ENCODE measurements around the gene COPZ1.

COPZ1 gene

GRCh38 chr12:54371328-54372112 lies 46.6 kb downstream of the COPZ1 start:
- H3K9ac ChIP-seq (ENCODE audit: low read length): no peak overlapping the region
- peaks cover 9% of the 10 kb centered on the region for H3K27me3 ChIP-seq (ENCODE audit: control insufficient read depth, insufficient read depth, low read length)
- no peaks in the 10 kb centered on the region for H3K36me3 ChIP-seq (ENCODE audit: control insufficient read depth, insufficient read depth, low read length)
- H3K9me3 ChIP-seq (ENCODE audit: control insufficient read depth, low read length): no peaks in the 10 kb centered on the region
- H3K4me3 ChIP-seq (ENCODE audit: low read length): no peak overlapping the region
- H3K4me1 ChIP-seq (ENCODE audit: control insufficient read depth, insufficient read depth, low read length): peaks cover 52% of the 10 kb centered on the region

GRCh38 chr12:54372113-54372806 lies 47.3 kb downstream of the COPZ1 start:
- no peaks in the 10 kb centered on the region for H3K36me3 ChIP-seq (ENCODE audit: control insufficient read depth, insufficient read depth, low read length)
- H3K9me3 ChIP-seq (ENCODE audit: control insufficient read depth, low read length): no peaks in the 10 kb centered on the region
- H3K27me3 ChIP-seq (ENCODE audit: control insufficient read depth, insufficient read depth, low read length): peaks cover 9% of the 10 kb centered on the region
- H3K4me3 ChIP-seq (ENCODE audit: low read length): no peak overlapping the region
- H3K9ac ChIP-seq (ENCODE audit: low read length): no peak overlapping the region
- peaks cover 58% of the 10 kb centered on the region for H3K4me1 ChIP-seq (ENCODE audit: control insufficient read depth, insufficient read depth, low read length)

GRCh38 chr12:54373649-54374561 lies 49.0 kb downstream of the COPZ1 start:
- Histone ChIP-seq H3K9me3 (ENCODE audit: control insufficient read depth, low read length) (no peaks in the 10 kb centered on the region), H3K4me3 (ENCODE audit: low read length) (no peak overlapping the region), H3K9ac (ENCODE audit: low read length) (no peak overlapping the region), H3K36me3 (ENCODE audit: control insufficient read depth, insufficient read depth, low read length) (no peaks in the 10 kb centered on the region), H3K4me1 (ENCODE audit: control insufficient read depth, insufficient read depth, low read length) (peaks cover 64% of the 10 kb centered on the region), H3K27me3 (ENCODE audit: control insufficient read depth, insufficient read depth, low read length) (peaks cover 20% of the 10 kb centered on the region)

- no peak overlapping the region for H3K9ac ChIP-seq (ENCODE audit: low read length)
- no peaks in the 10 kb centered on the region for H3K9me3 ChIP-seq (ENCODE audit: control insufficient read depth, low read length)
- H3K4me3 ChIP-seq (ENCODE audit: low read length): no peak overlapping the region
- H3K36me3 ChIP-seq (ENCODE audit: control insufficient read depth, insufficient read depth, low read length): no peaks in the 10 kb centered on the region
- peaks cover 12% of the 10 kb centered on the region for H3K27me3 ChIP-seq (ENCODE audit: control insufficient read depth, insufficient read depth, low read length)
- peaks cover 62% of the 10 kb centered on the region for H3K4me1 ChIP-seq (ENCODE audit: control insufficient read depth, insufficient read depth, low read length)
Observed at GRCh38 chr12:54374562-54375258, 49.8 kb downstream of the COPZ1 start.

GRCh38 chr12:54375259-54375579 lies 50.3 kb downstream of the COPZ1 start:
- Histone ChIP-seq H3K9me3 (ENCODE audit: control insufficient read depth, low read length) (no peaks in the 10 kb centered on the region), H3K36me3 (ENCODE audit: control insufficient read depth, insufficient read depth, low read length) (no peaks in the 10 kb centered on the region), H3K27me3 (ENCODE audit: control insufficient read depth, insufficient read depth, low read length) (peaks cover 12% of the 10 kb centered on the region), H3K4me1 (ENCODE audit: control insufficient read depth, insufficient read depth, low read length) (peaks cover 62% of the 10 kb centered on the region), H3K9ac (ENCODE audit: low read length) (no peak overlapping the region), H3K4me3 (ENCODE audit: low read length) (no peak overlapping the region)

- H3K36me3 ChIP-seq (ENCODE audit: control insufficient read depth, insufficient read depth, low read length): no peaks in the 10 kb centered on the region
- no peaks in the 10 kb centered on the region for H3K9me3 ChIP-seq (ENCODE audit: control insufficient read depth, low read length)
- H3K27me3 ChIP-seq (ENCODE audit: control insufficient read depth, insufficient read depth, low read length): peaks cover 12% of the 10 kb centered on the region
- no peak overlapping the region for H3K9ac ChIP-seq (ENCODE audit: low read length)
- no peak overlapping the region for H3K4me3 ChIP-seq (ENCODE audit: low read length)
- peaks cover 51% of the 10 kb centered on the region for H3K4me1 ChIP-seq (ENCODE audit: control insufficient read depth, insufficient read depth, low read length)
Observed at GRCh38 chr12:54376596-54376995, 51.7 kb downstream of the COPZ1 start.

- peaks cover 12% of the 10 kb centered on the region for H3K27me3 ChIP-seq (ENCODE audit: control insufficient read depth, insufficient read depth, low read length)
- H3K4me3 ChIP-seq (ENCODE audit: low read length): no peak overlapping the region
- H3K4me1 ChIP-seq (ENCODE audit: control insufficient read depth, insufficient read depth, low read length): peaks cover 47% of the 10 kb centered on the region
- no peaks in the 10 kb centered on the region for H3K36me3 ChIP-seq (ENCODE audit: control insufficient read depth, insufficient read depth, low read length)
- no peak overlapping the region for H3K9ac ChIP-seq (ENCODE audit: low read length)
- no peaks in the 10 kb centered on the region for H3K9me3 ChIP-seq (ENCODE audit: control insufficient read depth, low read length)
Observed at GRCh38 chr12:54377007-54377406, 52.1 kb downstream of the COPZ1 start.

GRCh38 chr12:54377797-54378515 lies 53.0 kb downstream of the COPZ1 start:
- H3K4me3 ChIP-seq (ENCODE audit: low read length): no peak overlapping the region
- peak overlapping the region; percentile 42 for H3K9ac ChIP-seq (ENCODE audit: low read length)
- H3K27me3 ChIP-seq (ENCODE audit: control insufficient read depth, insufficient read depth, low read length): peaks cover 12% of the 10 kb centered on the region
- peaks cover 45% of the 10 kb centered on the region for H3K4me1 ChIP-seq (ENCODE audit: control insufficient read depth, insufficient read depth, low read length)
- H3K36me3 ChIP-seq (ENCODE audit: control insufficient read depth, insufficient read depth, low read length): no peaks in the 10 kb centered on the region
- no peaks in the 10 kb centered on the region for H3K9me3 ChIP-seq (ENCODE audit: control insufficient read depth, low read length)

- H3K4me3 ChIP-seq (ENCODE audit: low read length): peak overlapping the region; percentile 63
- peaks cover 41% of the 10 kb centered on the region for H3K4me1 ChIP-seq (ENCODE audit: control insufficient read depth, insufficient read depth, low read length)
- H3K9me3 ChIP-seq (ENCODE audit: control insufficient read depth, low read length): no peaks in the 10 kb centered on the region
- H3K36me3 ChIP-seq (ENCODE audit: control insufficient read depth, insufficient read depth, low read length): no peaks in the 10 kb centered on the region
- peak overlapping the region; percentile 42 for H3K9ac ChIP-seq (ENCODE audit: low read length)
- peaks cover 12% of the 10 kb centered on the region for H3K27me3 ChIP-seq (ENCODE audit: control insufficient read depth, insufficient read depth, low read length)
Observed at GRCh38 chr12:54378796-54379397, 54.0 kb downstream of the COPZ1 start.

- no peak overlapping the region for H3K9ac ChIP-seq (ENCODE audit: low read length)
- no peaks in the 10 kb centered on the region for H3K36me3 ChIP-seq (ENCODE audit: control insufficient read depth, insufficient read depth, low read length)
- peaks cover 12% of the 10 kb centered on the region for H3K27me3 ChIP-seq (ENCODE audit: control insufficient read depth, insufficient read depth, low read length)
- H3K4me3 ChIP-seq (ENCODE audit: low read length): peak overlapping the region; percentile 63
- H3K4me1 ChIP-seq (ENCODE audit: control insufficient read depth, insufficient read depth, low read length): peaks cover 34% of the 10 kb centered on the region
- H3K9me3 ChIP-seq (ENCODE audit: control insufficient read depth, low read length): no peaks in the 10 kb centered on the region
Observed at GRCh38 chr12:54379398-54380201, 54.7 kb downstream of the COPZ1 start.
